SU-DHL-6 (cell line): ENCODE data around the gene LUC7L.

Experiments used
- CTCF ChIP-seq: fragments of 200-600 bp; sonication (generic); IDR thresholded peaks from one replicate; pipeline ENCODE4 v1.5.1; 2017; ENCODE audit warnings: antibody characterized with exemption, mild to moderate bottlenecking, low read length, moderate library complexity; ENCODE audit not compliant: insufficient read depth, poor library complexity, severe bottlenecking
- EZH2phosphoT487 ChIP-seq: fragments of 200-600 bp; sonication (generic), shearing (Covaris generic); conservative IDR thresholded peaks from 2 replicates; pipeline ENCODE4 v1.6.1; 2018; ENCODE audit warnings: mild to moderate bottlenecking, antibody characterized with exemption, low read length, moderate library complexity, mixed read lengths

DNA sequence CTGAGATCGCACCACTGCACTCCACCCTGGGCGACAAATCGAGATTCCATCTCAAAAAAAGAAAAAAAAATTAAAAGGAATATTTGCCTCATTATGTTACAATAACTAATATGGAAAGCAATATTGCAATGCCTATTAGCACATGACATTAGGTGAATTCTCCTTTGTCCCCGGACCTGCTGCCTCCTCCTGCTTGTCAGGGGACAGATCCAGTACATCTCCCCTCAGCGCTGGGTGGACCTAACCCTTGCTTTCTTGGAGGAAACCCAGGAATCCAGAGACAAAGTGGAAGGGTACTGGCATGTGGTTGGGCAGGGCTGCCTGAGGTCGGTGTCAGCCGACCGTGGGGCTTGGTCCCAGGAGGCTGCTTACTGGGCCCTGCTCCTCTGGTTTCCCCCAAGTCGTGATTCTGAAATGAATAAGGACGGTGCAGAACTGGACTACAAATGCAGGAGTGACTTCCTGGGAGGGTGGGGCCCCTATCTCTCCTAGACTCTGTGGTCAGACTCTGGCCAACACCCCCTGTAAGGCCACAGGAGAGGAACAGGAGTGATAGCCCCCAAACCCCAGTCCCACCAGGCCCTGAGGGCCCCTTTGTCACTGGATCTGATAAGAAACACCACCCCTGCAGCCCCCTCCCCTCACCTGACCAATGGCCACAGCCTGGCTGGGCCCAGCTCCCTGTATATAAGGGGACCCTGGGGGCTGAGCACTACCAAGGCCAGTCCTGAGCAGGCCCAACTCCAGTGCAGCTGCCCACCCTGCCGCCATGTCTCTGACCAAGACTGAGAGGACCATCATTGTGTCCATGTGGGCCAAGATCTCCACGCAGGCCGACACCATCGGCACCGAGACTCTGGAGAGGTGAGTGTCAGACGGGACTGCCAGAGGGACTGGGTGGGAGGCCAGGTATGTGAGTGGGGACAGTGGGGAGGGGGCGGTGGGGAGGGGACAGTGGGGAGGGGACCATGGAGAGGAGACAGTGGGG lies 76.8 kb downstream of the LUC7L start, which contains the start of gene HBZ:
- TF ChIP-seq CTCF: no peak
- no peak for TF ChIP-seq EZH2phosphoT487
